Prostate gland (tissue), 2 donors: ENCODE measurements around the gene DNAJC5G.

ENCODE experiments used
- CTCF ChIP-seq, 4 experiments: fragments of 200-600 bp in 2 of 4; fragments of 450-650 bp in 2 of 4; sonication (generic) in 2 of 4; IDR thresholded peaks; 1 replicate in 3 of 4; 2 replicates in 1 of 4; pipeline ENCODE4 v1.5.1; 2016 to 2019; ENCODE audit warnings: antibody characterized with exemption in 4 of 4, mild to moderate bottlenecking in 2 of 4, moderate library complexity in 2 of 4
- POLR2A ChIP-seq: fragments of 450-650 bp; IDR thresholded peaks from one replicate; pipeline ENCODE4 v1.6.1; 2016; ENCODE audit warnings: antibody characterized with exemption, mild to moderate bottlenecking
- POLR2AphosphoS5 ChIP-seq: sonication (generic); formaldehyde crosslinking; IDR thresholded peaks from one replicate; pipeline ENCODE4 v1.6.1; 2017; ENCODE audit warnings: antibody characterized with exemption

DNA sequence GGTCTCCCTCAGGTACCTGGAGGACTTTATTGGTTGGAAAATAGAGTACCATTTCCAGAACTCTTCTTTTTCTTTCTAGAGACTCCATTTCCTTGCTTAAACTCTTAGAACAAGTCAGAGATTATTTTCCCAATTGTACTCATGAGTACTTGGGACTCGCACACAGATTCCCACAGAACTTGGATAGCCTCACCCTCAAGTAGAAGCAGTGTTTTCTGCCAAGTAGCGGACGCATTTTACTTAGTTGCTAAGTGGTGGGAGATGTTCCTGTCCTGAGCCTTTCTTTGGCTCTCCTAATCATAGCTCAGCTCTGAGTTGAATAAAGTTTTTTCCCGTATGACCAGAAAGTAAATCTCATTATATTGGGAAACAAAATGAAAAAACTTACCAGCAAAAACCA is 29.6 kb upstream of the DNAJC5G start:
- TF ChIP-seq CTCF (IDR thresholded peaks at IDR 0.05) = no peak
- TF ChIP-seq POLR2A = no peak
- no peak for TF ChIP-seq POLR2AphosphoS5
